ENCODE results near the gene ILRUN. TPM values are rescaled to one million over a fixed set of nuclear protein-coding genes. Genes with fewer than 3 reads are reported as not detected.
"Not testable (repeated sequence)": the region's sequence is repeated elsewhere in the genome, so short reads cannot be mapped to it uniquely, and the experiment has no call there.

ILRUN gene
- total and polyA plus RNA-seq, 2 experiments from 2014 or later, result 17.6 to 80.1 TPM

- not testable (repeated sequence) for H3K4me1 Mint-ChIP-seq; H3K4me1 ChIP-seq (ENCODE audit: insufficient read depth); H3K4me3 ChIP-seq; H3K9me3 Mint-ChIP-seq; ATAC-seq; H4K20me1 ChIP-seq (replicated peaks; ENCODE audit: insufficient read depth); H3K36me3 ChIP-seq (ENCODE audit: insufficient read depth); H2AFZ ChIP-seq; H3K36me3 Mint-ChIP-seq (ENCODE audit: low read depth); H3K79me2 ChIP-seq (replicated peaks; ENCODE audit: insufficient read depth); H3K27ac Mint-ChIP-seq; H3K4me3 Mint-ChIP-seq; H3K9me2 ChIP-seq (ENCODE audit: insufficient read depth); H3K27me3 ChIP-seq (ENCODE audit: insufficient read depth); H3K27ac ChIP-seq (ENCODE audit: low read depth); H3F3A ChIP-seq (replicated peaks; ENCODE audit: low read depth); H3K27me3 Mint-ChIP-seq (ENCODE audit: insufficient read depth, low read depth, poor library complexity); DNase-seq (ENCODE audit: low spot score); H3K4me2 ChIP-seq
Measured at GRCh38 chr6:34744294-34744647, 47.7 kb upstream of the ILRUN start.

DNA sequence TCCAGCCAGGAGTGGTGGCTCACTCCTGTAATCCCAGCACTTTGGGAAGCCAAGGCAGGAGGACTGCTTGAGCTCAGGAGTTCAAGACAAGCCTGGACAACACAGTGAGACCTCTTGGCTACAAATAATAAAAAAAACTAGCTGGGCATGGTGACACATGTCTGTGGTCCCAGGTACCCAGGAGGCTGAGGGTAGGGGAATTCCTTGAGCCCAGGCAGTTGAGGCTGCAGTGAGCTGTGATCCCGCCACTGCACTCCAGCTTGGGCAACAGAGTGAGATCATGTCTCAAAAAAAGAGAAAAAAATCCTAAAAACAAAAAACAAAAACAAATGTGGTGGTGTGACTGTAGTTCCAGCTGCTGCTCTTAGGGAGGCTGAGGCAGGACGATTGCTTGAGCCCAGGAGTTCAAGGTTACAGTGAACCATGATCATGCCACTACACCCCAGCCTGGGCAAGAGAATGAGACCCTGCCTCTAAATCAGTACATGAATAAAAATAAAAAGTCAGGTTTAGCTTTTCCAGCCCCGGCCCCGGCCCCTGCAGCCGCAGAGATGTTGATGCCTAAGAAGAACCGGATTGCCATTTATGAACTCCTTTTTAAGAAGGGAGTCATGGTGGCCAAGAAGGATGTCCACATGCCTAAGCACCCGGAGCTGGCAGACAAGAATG lies 47.2 kb upstream of the ILRUN start:
- no peak for ATAC-seq
- Histone ChIP-seq H3K79me2 (replicated peaks; ENCODE audit: insufficient read depth) (no peaks in the 10 kb centered on the region), H3K27ac (ENCODE audit: low read depth) (no peak overlapping the region), H3K4me1 (ENCODE audit: insufficient read depth) (no peaks in the 10 kb centered on the region), H4K20me1 (replicated peaks; ENCODE audit: insufficient read depth) (no peaks in the 10 kb centered on the region), H3F3A (replicated peaks; ENCODE audit: low read depth) (no peaks in the 10 kb centered on the region), H3K4me2 (no peak overlapping the region), H3K36me3 (ENCODE audit: insufficient read depth) (no peaks in the 10 kb centered on the region), H3K9me2 (ENCODE audit: insufficient read depth) (no peaks in the 10 kb centered on the region), H2AFZ (no peak overlapping the region), H3K4me3 (no peak overlapping the region), H3K27me3 (ENCODE audit: insufficient read depth) (no peaks in the 10 kb centered on the region)
- H3K9me3 Mint-ChIP-seq, result no peaks in the 10 kb centered on the region
- no peak overlapping the region for H3K4me3 Mint-ChIP-seq
- no peaks in the 10 kb centered on the region for H3K27me3 Mint-ChIP-seq (ENCODE audit: insufficient read depth, low read depth, poor library complexity)
- H3K27ac Mint-ChIP-seq, result no peak overlapping the region
- no peaks in the 10 kb centered on the region for H3K4me1 Mint-ChIP-seq
- DNase-seq (ENCODE audit: low spot score), result no peak
- no peaks in the 10 kb centered on the region for H3K36me3 Mint-ChIP-seq (ENCODE audit: low read depth)
- TF ChIP-seq ETS1 (IDR thresholded peaks at IDR 0.05), result no peak
- no peak for TF ChIP-seq EZH2 (IDR thresholded peaks at IDR 0.05; ENCODE audit: low read depth, unreplicated experiment)
- TF ChIP-seq CREB1 (CRISPR knock-in tag; IDR thresholded peaks at IDR 0.05; ENCODE audit: low read depth), result no peak
- no peak for TF ChIP-seq POLR2AphosphoS5 (IDR thresholded peaks at IDR 0.05; ENCODE audit: low read depth)
- TF ChIP-seq, protein P1, sequence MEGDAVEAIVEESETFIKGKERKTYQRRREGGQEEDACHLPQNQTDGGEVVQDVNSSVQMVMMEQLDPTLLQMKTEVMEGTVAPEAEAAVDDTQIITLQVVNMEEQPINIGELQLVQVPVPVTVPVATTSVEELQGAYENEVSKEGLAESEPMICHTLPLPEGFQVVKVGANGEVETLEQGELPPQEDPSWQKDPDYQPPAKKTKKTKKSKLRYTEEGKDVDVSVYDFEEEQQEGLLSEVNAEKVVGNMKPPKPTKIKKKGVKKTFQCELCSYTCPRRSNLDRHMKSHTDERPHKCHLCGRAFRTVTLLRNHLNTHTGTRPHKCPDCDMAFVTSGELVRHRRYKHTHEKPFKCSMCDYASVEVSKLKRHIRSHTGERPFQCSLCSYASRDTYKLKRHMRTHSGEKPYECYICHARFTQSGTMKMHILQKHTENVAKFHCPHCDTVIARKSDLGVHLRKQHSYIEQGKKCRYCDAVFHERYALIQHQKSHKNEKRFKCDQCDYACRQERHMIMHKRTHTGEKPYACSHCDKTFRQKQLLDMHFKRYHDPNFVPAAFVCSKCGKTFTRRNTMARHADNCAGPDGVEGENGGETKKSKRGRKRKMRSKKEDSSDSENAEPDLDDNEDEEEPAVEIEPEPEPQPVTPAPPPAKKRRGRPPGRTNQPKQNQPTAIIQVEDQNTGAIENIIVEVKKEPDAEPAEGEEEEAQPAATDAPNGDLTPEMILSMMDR (conservative IDR thresholded peaks at IDR 0.05; ENCODE audit: low read depth in 2 of 2), result no peak
- no peak for TF ChIP-seq ZNF331 (CRISPR knock-in tag; IDR thresholded peaks at IDR 0.05; ENCODE audit: low read depth)
- TF ChIP-seq STAT1 (IDR thresholded peaks at IDR 0.05; ENCODE audit: unreplicated experiment), result no peak
- no peak for TF ChIP-seq EZH2phosphoT487 (IDR thresholded peaks at IDR 0.05; ENCODE audit: unreplicated experiment)

- no peaks in the 10 kb centered on the region for H3K79me2 ChIP-seq (replicated peaks; ENCODE audit: insufficient read depth)
- H4K20me1 ChIP-seq (replicated peaks; ENCODE audit: insufficient read depth), result no peaks in the 10 kb centered on the region
- H3K36me3 ChIP-seq (ENCODE audit: insufficient read depth), result no peaks in the 10 kb centered on the region
- no peak overlapping the region for H3K27ac ChIP-seq (ENCODE audit: low read depth)
- no peak overlapping the region for H2AFZ ChIP-seq
- H3K27me3 Mint-ChIP-seq (ENCODE audit: insufficient read depth, low read depth, poor library complexity), result no peaks in the 10 kb centered on the region
- H3F3A ChIP-seq (replicated peaks; ENCODE audit: low read depth), result no peaks in the 10 kb centered on the region
- no peak overlapping the region for H3K27ac Mint-ChIP-seq
- H3K4me3 Mint-ChIP-seq, result no peak overlapping the region
- no peaks in the 10 kb centered on the region for H3K27me3 ChIP-seq (ENCODE audit: insufficient read depth)
- DNase-seq (ENCODE audit: low spot score) (no peak), ATAC-seq (no peak)
- H3K4me1 Mint-ChIP-seq, result no peaks in the 10 kb centered on the region
- H3K36me3 Mint-ChIP-seq (ENCODE audit: low read depth), result no peaks in the 10 kb centered on the region
- no peak overlapping the region for H3K4me2 ChIP-seq
- no peaks in the 10 kb centered on the region for H3K9me2 ChIP-seq (ENCODE audit: insufficient read depth)
- H3K4me1 ChIP-seq (ENCODE audit: insufficient read depth), result no peaks in the 10 kb centered on the region
- no peaks in the 10 kb centered on the region for H3K9me3 Mint-ChIP-seq
- H3K4me3 ChIP-seq, result no peak overlapping the region
- TF ChIP-seq STAT1 (IDR thresholded peaks at IDR 0.05; ENCODE audit: unreplicated experiment), result no peak
- TF ChIP-seq REST (IDR thresholded peaks at IDR 0.05; ENCODE audit: unreplicated experiment), result no peak
- no peak for TF ChIP-seq EZH2phosphoT487 (IDR thresholded peaks at IDR 0.05; ENCODE audit: unreplicated experiment)
- TF ChIP-seq EZH2 (IDR thresholded peaks at IDR 0.05; ENCODE audit: low read depth, unreplicated experiment), result no peak
- TF ChIP-seq ZNF331 (CRISPR knock-in tag; IDR thresholded peaks at IDR 0.05; ENCODE audit: low read depth), result no peak
- TF ChIP-seq, protein P1 (conservative IDR thresholded peaks at IDR 0.05; ENCODE audit: low read depth in 2 of 2), result no peak
- TF ChIP-seq POLR2AphosphoS5 (IDR thresholded peaks at IDR 0.05; ENCODE audit: low read depth), result no peak
Measured at GRCh38 chr6:34742094-34742493, 45.5 kb upstream of the ILRUN start.

All from GM23338 (cell line).